H1 (cell line): ENCODE results near the gene TEKTIP1. TPM values are rescaled to one million over a fixed set of nuclear protein-coding genes. Genes with fewer than 3 reads are reported as not detected.
"Not testable (repeated sequence)": the region's sequence is repeated elsewhere in the genome, so short reads cannot be mapped to it uniquely, and the experiment has no call there.

Experiments used
- CTCF ChIA-PET: fragments of 300-600 bp; sonication (Branson Sonifier 250); formaldehyde crosslinking; loops from one replicate; lab custom pipeline; 2021; ENCODE audit not compliant: partially characterized antibody; lab: Charles Lee
- POLR2A ChIA-PET: fragments of 300-600 bp; sonication (Branson Sonifier 250); formaldehyde crosslinking; loops from one replicate; lab custom pipeline; 2021; ENCODE audit warnings: inconsistent platforms; ENCODE audit not compliant: partially characterized antibody; lab: Charles Lee
- DNase-seq, 2 experiments: peaks; one replicate each; pipeline versions ENCODE4 v3.0.0 to v3.0.0-alpha.2; 2010 to 2022; ENCODE audit warnings: low spot score in 2 of 2, low read depth in 1 of 2, mixed read lengths in 1 of 2
- FAIRE-seq: peaks from 2 replicates; lab custom pipeline; 2011; peaks lifted over from hg19 to GRCh38; lab: Jason Lieb, UNC
- H2AFZ ChIP-seq: 2 replicates; pipeline ENCODE4 v1.8.1; 2012; ENCODE audit warnings: low read length, inconsistent platforms
- H2AK5ac ChIP-seq: 2 replicates; pipeline ENCODE4 v1.6.1; 2013; ENCODE audit warnings: low read depth, low read length
- H2BK120ac ChIP-seq: replicated peaks from 2 replicates; pipeline ENCODE3; 2013; ENCODE audit warnings: low read depth, low read length, inconsistent platforms
- H2BK12ac ChIP-seq: 2 replicates; pipeline ENCODE4 v1.6.1; 2013; ENCODE audit warnings: low read depth, low read length
- H2BK15ac ChIP-seq: 2 replicates; pipeline ENCODE4 v1.6.1; 2013; ENCODE audit warnings: low read length
- H2BK20ac ChIP-seq: 2 replicates; pipeline ENCODE4 v1.6.1; 2013; ENCODE audit warnings: low read length
- H2BK5ac ChIP-seq: 2 replicates; pipeline ENCODE4 v1.6.1; 2013; ENCODE audit warnings: low read depth, low read length
- H3K14ac ChIP-seq: 2 replicates; pipeline ENCODE4 v1.6.1; 2013; ENCODE audit warnings: inconsistent platforms; ENCODE audit not compliant: insufficient read length
- H3K18ac ChIP-seq: 2 replicates; pipeline ENCODE4 v1.6.1; 2013; ENCODE audit warnings: low read length; ENCODE audit errors: extremely low read depth
- H3K23ac ChIP-seq: 2 replicates; pipeline ENCODE4 v1.6.1; 2013; ENCODE audit warnings: inconsistent platforms; ENCODE audit not compliant: insufficient read length
- H3K23me2 ChIP-seq: 2 replicates; pipeline ENCODE4 v1.6.1; 2013; ENCODE audit warnings: low read depth, low read length
- H3K27ac ChIP-seq: 2 replicates; pipeline ENCODE4 v1.6.1; 2011; ENCODE audit warnings: low read depth, low read length, inconsistent platforms
- H3K27me3 ChIP-seq, 4 experiments: replicated peaks in 1 of 4; 1 replicate in 1 of 4; 2 replicates in 3 of 4; pipeline versions ENCODE4 v1.6.1 to v1.8.1; 2011 to 2013; ENCODE audit warnings: low read length in 3 of 4, mild to moderate bottlenecking in 3 of 4, inconsistent platforms in 2 of 4, mixed read lengths in 2 of 4, moderate library complexity in 1 of 4; ENCODE audit not compliant: control insufficient read depth in 3 of 4, insufficient read depth in 3 of 4; ENCODE audit errors: extremely low read depth in 1 of 4
- H3K36me3 ChIP-seq, 4 experiments: 2 replicates each; pipeline versions ENCODE4 v1.6.1 to v1.8.1; 2011 to 2013; ENCODE audit warnings: mild to moderate bottlenecking in 4 of 4, low read length in 3 of 4, moderate library complexity in 2 of 4, control low read depth in 1 of 4, inconsistent platforms in 1 of 4; ENCODE audit not compliant: insufficient read depth in 4 of 4, control insufficient read depth in 2 of 4
- H3K4ac ChIP-seq: replicated peaks from 2 replicates; pipeline ENCODE3; 2013; ENCODE audit warnings: low read length, low read depth, mixed read lengths, inconsistent platforms; ENCODE audit not compliant: insufficient read length
- H3K4me1 ChIP-seq, 4 experiments: replicated peaks in 1 of 4; 1 replicate in 1 of 4; 2 replicates in 3 of 4; pipeline versions ENCODE4 v1.6.1 to v1.8.1; 2011 to 2013; ENCODE audit warnings: low read length in 3 of 4, inconsistent platforms in 2 of 4, mixed read lengths in 1 of 4; ENCODE audit not compliant: insufficient read depth in 4 of 4, control insufficient read depth in 3 of 4
- H3K4me2 ChIP-seq, 2 experiments: 2 replicates each; pipeline versions ENCODE4 v1.6.1 to v1.8.1; 2011 to 2013; ENCODE audit warnings: low read depth in 2 of 2, low read length in 2 of 2, control low read depth in 1 of 2, inconsistent platforms in 1 of 2, mild to moderate bottlenecking in 1 of 2; ENCODE audit not compliant: insufficient read depth in 1 of 2
- H3K4me3 ChIP-seq, 4 experiments: fragments of 200-600, 300-600 bp in 1 of 4; sonication (generic), shearing (Covaris generic), sonication (Bioruptor Twin) in 1 of 4; 2 replicates each; pipeline versions ENCODE4 v1.5.1 to v1.8.1; 2011 to 2016; ENCODE audit warnings: low read length in 4 of 4, low read depth in 3 of 4, control low read depth in 2 of 4, inconsistent platforms in 2 of 4, mild to moderate bottlenecking in 2 of 4, mixed read lengths in 1 of 4, moderate library complexity in 1 of 4; ENCODE audit not compliant: insufficient read depth in 2 of 4; ENCODE audit errors: extremely low read depth in 1 of 4
- H3K56ac ChIP-seq: replicated peaks from 2 replicates; pipeline ENCODE3; 2013; ENCODE audit warnings: low read depth, mild to moderate bottlenecking, mixed read lengths, low read length, inconsistent platforms; ENCODE audit not compliant: insufficient read length
- H3K79me1 ChIP-seq: 2 replicates; pipeline ENCODE4 v1.6.1; 2013; ENCODE audit warnings: low read depth, low read length, control low read depth
- H3K79me2 ChIP-seq, 2 experiments: 2 replicates each; pipeline versions ENCODE4 v1.6.1 to v1.8.1; 2012 to 2013; ENCODE audit warnings: low read length in 2 of 2, mild to moderate bottlenecking in 2 of 2, inconsistent platforms in 1 of 2; ENCODE audit not compliant: insufficient read depth in 2 of 2, control insufficient read depth in 1 of 2
- H3K9ac ChIP-seq, 4 experiments: replicated peaks in 1 of 4; 1 replicate in 1 of 4; 2 replicates in 3 of 4; pipeline versions ENCODE4 v1.6.1 to v1.8.1; 2011 to 2013; ENCODE audit warnings: low read depth in 3 of 4, low read length in 3 of 4, control low read depth in 2 of 4, mild to moderate bottlenecking in 2 of 4, moderate library complexity in 2 of 4, inconsistent platforms in 1 of 4; ENCODE audit errors: extremely low read depth in 1 of 4
- H3K9me3 ChIP-seq, 2 experiments: 2 replicates each; pipeline versions ENCODE4 v1.6.1 to v1.8.1; 2012 to 2013; ENCODE audit warnings: mild to moderate bottlenecking in 2 of 2, moderate library complexity in 2 of 2, control low read depth in 1 of 2, inconsistent platforms in 1 of 2, low read depth in 1 of 2, low read length in 1 of 2, mixed read lengths in 1 of 2; ENCODE audit not compliant: insufficient read depth in 2 of 2
- H4K20me1 ChIP-seq, 2 experiments: replicated peaks in 1 of 2; 2 replicates each; pipeline versions ENCODE3 to v1.8.1; 2011 to 2013; ENCODE audit warnings: inconsistent platforms in 2 of 2, low read length in 2 of 2, mild to moderate bottlenecking in 1 of 2; ENCODE audit not compliant: insufficient read depth in 2 of 2, control insufficient read depth in 1 of 2
- H4K5ac ChIP-seq: 2 replicates; pipeline ENCODE4 v1.6.1; 2013; ENCODE audit warnings: low read length, low read depth, mixed read lengths, inconsistent platforms; ENCODE audit not compliant: insufficient read length
- H4K8ac ChIP-seq: 2 replicates; pipeline ENCODE4 v1.8.0; 2013; ENCODE audit warnings: mild to moderate bottlenecking, moderate library complexity, low read length, inconsistent platforms; ENCODE audit not compliant: insufficient read depth; ENCODE audit errors: extremely low read depth
- H4K91ac ChIP-seq: replicated peaks from 2 replicates; pipeline ENCODE3; 2013; ENCODE audit warnings: low read length, mixed read lengths, inconsistent platforms; ENCODE audit not compliant: insufficient read length
- WGBS, 2 experiments: shearing (Covaris generic) in 1 of 2; methylation state at CpG; one replicate each; pipeline versions ENCODE4 v1.1.6 to v1.1.7; 2013 to 2015; ENCODE audit warnings: low lambda C conversion rate in 2 of 2, mixed read lengths in 2 of 2, inconsistent platforms in 1 of 2, low coverage in 1 of 2, missing lambda C conversion rate in 1 of 2; ENCODE audit not compliant: insufficient replicate concordance in 2 of 2, insufficient coverage in 1 of 2, insufficient read length in 1 of 2; ENCODE audit errors: extremely low coverage in 1 of 2, missing lambda C conversion rate in 1 of 2; 5-methylcytosine and 5-hydroxymethylcytosine counted together
- polyA plus RNA-seq, 7 experiments: library from polyadenylated mRNA; depleted of rRNA in 3 of 7; stranded (reverse) in 5 of 7; unstranded in 2 of 7; fragments of >200 nt in 5 of 7; fragments of 200-250 nt in 2 of 7; gene quantifications; 1 replicate in 5 of 7; 2 replicates in 1 of 7; 4 replicates in 1 of 7; pipeline versions ENCODE4 v1.2.1 to v1.2.3, GENCODE V29; 2011 to 2013; ENCODE audit warnings: missing spikeins in 2 of 7, mixed read lengths in 2 of 7
- total RNA-seq: library from RNA; stranded (reverse); fragmentation: NEBNext Ultra II Directional; extraction: Animal tissue kit (Norgen Biotek cat#: 25700); gene quantifications from 2 replicates; pipeline ENCODE4 v1.2.1, GENCODE V29; 2021

Gene TEKTIP1
- total and polyA plus RNA-seq, 2 of the 8 experiments (the other 6 are each of a cell fraction or from before 2014, with no cell fraction given): 1.1 TPM; not detected in 1

DNA sequence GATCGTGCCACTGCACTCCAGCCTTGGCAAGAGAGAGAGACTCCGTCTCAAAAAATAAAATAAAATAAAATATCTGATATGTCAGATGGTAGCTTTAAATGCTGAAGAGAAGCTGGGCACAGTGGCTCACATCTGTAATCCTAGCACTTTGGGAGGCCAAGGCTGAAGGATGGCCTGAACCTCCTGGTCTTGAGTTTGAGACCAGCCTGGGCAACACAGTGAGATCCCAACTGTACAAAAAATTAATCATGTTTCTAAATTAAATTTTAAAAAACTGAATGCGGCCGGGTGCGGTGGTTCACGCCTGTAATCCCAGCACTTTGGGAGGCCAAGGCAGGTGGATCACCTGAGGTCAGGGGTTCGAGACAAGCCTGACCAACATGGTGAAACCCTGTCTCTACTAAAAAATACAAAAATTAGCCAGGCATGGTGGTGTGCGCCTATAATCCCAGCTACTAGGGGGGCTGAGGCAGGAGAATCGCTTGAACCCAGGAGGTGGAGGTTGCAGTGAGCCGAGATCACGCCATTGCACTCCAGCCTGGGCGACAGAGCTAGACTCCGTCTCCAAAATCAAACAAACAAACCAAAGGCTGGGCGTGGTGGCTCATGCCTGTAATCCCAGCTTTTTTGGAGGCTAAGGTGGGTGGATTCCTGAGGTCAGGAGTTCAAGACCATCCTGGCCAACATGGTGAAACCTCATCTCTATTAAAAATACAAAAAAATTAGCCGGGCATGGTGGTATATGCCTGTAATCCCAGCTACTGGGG lies 45.2 kb downstream of the TEKTIP1 start:
- not testable (repeated sequence) for H3K14ac ChIP-seq, DNase-seq, H3K79me1 ChIP-seq, H3K56ac ChIP-seq, H3K23me2 ChIP-seq, H2BK120ac ChIP-seq, H2BK12ac ChIP-seq, H4K91ac ChIP-seq, H3K9ac ChIP-seq, H3K4me1 ChIP-seq, H3K18ac ChIP-seq, H4K20me1 ChIP-seq, H3K4me3 ChIP-seq, H3K4me2 ChIP-seq, H4K8ac ChIP-seq, H2AK5ac ChIP-seq, FAIRE-seq, H2AFZ ChIP-seq, H3K4ac ChIP-seq, H3K27ac ChIP-seq, H2BK15ac ChIP-seq, H4K5ac ChIP-seq, H2BK5ac ChIP-seq, H3K9me3 ChIP-seq, H3K36me3 ChIP-seq, H2BK20ac ChIP-seq, H3K79me2 ChIP-seq, H3K23ac ChIP-seq
- WGBS, 2 experiments: 90% methylated on average over 15 of the region's 15 CpGs; no CpG with 5 or more reads in 1 of the 2 experiments
- H3K27me3 ChIP-seq: peaks cover 11 to 21% (median 14%) of the 10 kb centered on the region in 4 experiments; a peak in 6 of 7 replicates
- ChIA-PET CTCF (interaction anchor here (0.6 to 4.7 kb wide), 18 partner anchors 8 to 1077 kb away, joined by 3 to 38 read pairs (median 4); partner anchors contain the start of genes MFSD12 and TJP3), POLR2A (interaction anchor here (0.8 to 1.2 kb wide), 3 partner anchors 17 to 34 kb away, joined by 3 to 4 read pairs (median 3); no protein-coding TSS in a partner anchor)
